Prostate gland (tissue), 2 donors: Measurements from ENCODE around the gene DNAH3. TPM values are rescaled to one million over a fixed set of nuclear protein-coding genes. Genes with fewer than 3 reads are reported as not detected.
"Not testable (repeated sequence)": the region's sequence is repeated elsewhere in the genome, so short reads cannot be mapped to it uniquely, and the experiment has no call there.

Source experiments
- DNase-seq: peaks from one replicate; pipeline ENCODE4 v3.0.0-alpha.2; 2019; ENCODE audit warnings: low spot score
- H3K27ac ChIP-seq, 2 donors: fragments of 200-600 bp; sonication (generic); 2 replicates each; pipeline ENCODE4 v1.5.1; 2017 to 2019
- H3K27me3 ChIP-seq: fragments of 200-600 bp; sonication (generic); replicated peaks from 2 replicates; pipeline ENCODE4 v1.5.1; 2019; ENCODE audit not compliant: insufficient read depth
- H3K36me3 ChIP-seq, 2 donors: fragments of 200-600 bp; sonication (generic); 1 replicate in 1 of 2; 2 replicates in 1 of 2; pipeline versions ENCODE4 v1.5.1 to v1.8.1; 2017 to 2019
- H3K4me1 ChIP-seq: fragments of 200-600 bp; sonication (generic); replicated peaks from 2 replicates; pipeline ENCODE4 v1.5.1; 2019
- H3K4me3 ChIP-seq, 2 donors: fragments of 200-600 bp; sonication (generic); 2 replicates each; pipeline ENCODE4 v1.5.1; 2017 to 2019
- H3K9me3 ChIP-seq: fragments of 200-600 bp; sonication (generic); 2 replicates; pipeline ENCODE4 v1.5.1; 2017
- CTCF ChIP-seq, 4 experiments: fragments of 200-600 bp in 2 of 4; fragments of 450-650 bp in 2 of 4; sonication (generic) in 2 of 4; IDR thresholded peaks; 1 replicate in 3 of 4; 2 replicates in 1 of 4; pipeline ENCODE4 v1.5.1; 2016 to 2019; ENCODE audit warnings: antibody characterized with exemption in 4 of 4, mild to moderate bottlenecking in 2 of 4, moderate library complexity in 2 of 4
- POLR2A ChIP-seq: fragments of 450-650 bp; IDR thresholded peaks from one replicate; pipeline ENCODE4 v1.6.1; 2016; ENCODE audit warnings: antibody characterized with exemption, mild to moderate bottlenecking
- POLR2AphosphoS5 ChIP-seq: sonication (generic); formaldehyde crosslinking; IDR thresholded peaks from one replicate; pipeline ENCODE4 v1.6.1; 2017; ENCODE audit warnings: antibody characterized with exemption
- WGBS: methylation state at CpG from one replicate; pipeline ENCODE4 v1.1.5; 2018; 5-methylcytosine and 5-hydroxymethylcytosine counted together
- intact Hi-C: fragments of 100-400 bp; cut with DNase I; formaldehyde crosslinking; loops from one replicate; pipeline ENCODE4 v1.14.2; 2022
- total RNA-seq, 2 donors: library from RNA; depleted of rRNA; stranded (reverse); fragments of >200 nt; gene quantifications; one replicate each; pipeline ENCODE4 v1.1.0, GENCODE V29; 2016

The DNAH3 gene
- total RNA-seq, 2 donors from 2014 or later: 0.09 to 8.0 TPM

- intact Hi-C loops: no loop called here
- Histone ChIP-seq H3K4me3 (no peak overlapping the region), H3K9me3 (no peaks in the 10 kb centered on the region), H3K27me3 (no peaks in the 10 kb centered on the region), H3K4me1 (no peaks in the 10 kb centered on the region), H3K27ac (no peak overlapping the region), H3K36me3 (no peaks in the 10 kb centered on the region)
- no peak for DNase-seq
- TF ChIP-seq POLR2A (no peak), CTCF (IDR thresholded peaks at IDR 0.05) (no peak), POLR2AphosphoS5 (no peak)
- 42% methylated on average over 2 of the region's 2 CpGs for WGBS
Measured at GRCh38 chr16:20938426-20938825, 212.2 kb downstream of the DNAH3 start.

GRCh38 chr16:20937736-20938135 is 212.9 kb downstream of the DNAH3 start:
- WGBS: 79% methylated on average over 6 of the region's 6 CpGs
- Histone ChIP-seq H3K27ac (no peak overlapping the region), H3K4me1 (no peaks in the 10 kb centered on the region), H3K9me3 (no peaks in the 10 kb centered on the region), H3K4me3 (no peak overlapping the region), H3K36me3 (no peaks in the 10 kb centered on the region), H3K27me3 (no peaks in the 10 kb centered on the region)
- intact Hi-C loops: no loop called here
- TF ChIP-seq POLR2A: no peak
- no peak for TF ChIP-seq CTCF (IDR thresholded peaks at IDR 0.05)
- no peak for TF ChIP-seq POLR2AphosphoS5
- DNase-seq: no peak

GRCh38 chr16:20933589-20933988 is 217.1 kb downstream of the DNAH3 start:
- H3K27ac ChIP-seq: no peak overlapping the region
- H3K4me1 ChIP-seq: no peaks in the 10 kb centered on the region
- no peak overlapping the region for H3K4me3 ChIP-seq
- no peak for DNase-seq
- intact Hi-C loops: no loop called here
- no peaks in the 10 kb centered on the region for H3K9me3 ChIP-seq
- no peaks in the 10 kb centered on the region for H3K27me3 ChIP-seq
- no peaks in the 10 kb centered on the region for H3K36me3 ChIP-seq
- TF ChIP-seq POLR2AphosphoS5 (no peak), POLR2A (no peak), CTCF (IDR thresholded peaks at IDR 0.05) (no peak)

- Histone ChIP-seq H3K36me3 (no peaks in the 10 kb centered on the region), H3K4me1 (no peaks in the 10 kb centered on the region), H3K27me3 (no peaks in the 10 kb centered on the region), H3K4me3 (no peak overlapping the region), H3K9me3 (no peaks in the 10 kb centered on the region), H3K27ac (no peak overlapping the region)
- TF ChIP-seq POLR2A (no peak), POLR2AphosphoS5 (no peak), CTCF (IDR thresholded peaks at IDR 0.05) (no peak)
- intact Hi-C loops: no loop called here
- 85% methylated on average over 5 of the region's 5 CpGs for WGBS
- no peak for DNase-seq
Measured at GRCh38 chr16:20931066-20931600, 219.5 kb downstream of the DNAH3 start.

GRCh38 chr16:20930365-20930690 is 220.3 kb downstream of the DNAH3 start:
- DNase-seq: no peak
- Histone ChIP-seq H3K4me1 (no peaks in the 10 kb centered on the region), H3K9me3 (no peaks in the 10 kb centered on the region), H3K36me3 (no peaks in the 10 kb centered on the region), H3K4me3 (no peak overlapping the region), H3K27ac (no peak overlapping the region), H3K27me3 (no peaks in the 10 kb centered on the region)
- TF ChIP-seq POLR2AphosphoS5: no peak
- TF ChIP-seq CTCF (IDR thresholded peaks at IDR 0.05): no peak
- no peak for TF ChIP-seq POLR2A
- WGBS: 73% methylated on average over 1 of the region's 1 CpG
- intact Hi-C loops: no loop called here

GRCh38 chr16:20929676-20930364 is 220.8 kb downstream of the DNAH3 start:
- WGBS: 79% methylated on average over 10 of the region's 10 CpGs
- H3K27me3 ChIP-seq, H3K36me3 ChIP-seq, H3K4me3 ChIP-seq, H3K4me1 ChIP-seq, H3K9me3 ChIP-seq, DNase-seq, H3K27ac ChIP-seq, intact Hi-C loops: not testable (repeated sequence)
